GM23338 (cell line): Measurements from ENCODE around the gene MYO18A. TPM values are rescaled to one million over a fixed set of nuclear protein-coding genes. Genes with fewer than 3 reads are reported as not detected.
A peak's percentile ranks its signal among the peaks of the same experiment; 100 is the strongest.

Experiments used
- ATAC-seq: fragments of 200-7000 bp; cut with Tn5 transposase; 3 replicates; pipeline ENCODE4 v1.9.1; 2020
- DNase-seq: peaks from one replicate; pipeline ENCODE4 v3.0.0-alpha.2; 2015; ENCODE audit warnings: low spot score
- H2AFZ ChIP-seq: fragments of 200-600 bp; sonication (generic); 2 replicates; pipeline ENCODE4 v1.8.0; 2016; ENCODE audit warnings: antibody characterized with exemption, mild to moderate bottlenecking, moderate library complexity
- H3F3A ChIP-seq: fragments of 200-600 bp; sonication (generic); replicated peaks from 2 replicates; pipeline ENCODE4 v1.8.0; 2017; ENCODE audit warnings: antibody characterized with exemption, mixed run types, low read depth
- H3K27ac ChIP-seq: fragments of 200-600 bp; sonication (generic); 2 replicates; pipeline ENCODE4 v1.6.1; 2016; ENCODE audit warnings: low read depth
- H3K27me3 ChIP-seq: fragments of 200-600 bp; sonication (generic); 2 replicates; pipeline ENCODE4 v1.8.0; 2016; ENCODE audit warnings: mild to moderate bottlenecking, mixed run types, moderate library complexity; ENCODE audit not compliant: insufficient read depth
- H3K36me3 ChIP-seq: fragments of 200-600 bp; sonication (generic); 2 replicates; pipeline ENCODE4 v1.8.0; 2016; ENCODE audit warnings: mild to moderate bottlenecking; ENCODE audit not compliant: insufficient read depth
- H3K4me1 ChIP-seq: fragments of 200-600 bp; sonication (generic); 2 replicates; pipeline ENCODE4 v1.8.0; 2016; ENCODE audit warnings: mild to moderate bottlenecking, moderate library complexity; ENCODE audit not compliant: insufficient read depth
- H3K4me2 ChIP-seq: fragments of 200-600 bp; sonication (generic); 2 replicates; pipeline ENCODE4 v1.7.1; 2017; ENCODE audit warnings: mixed run types
- H3K4me3 ChIP-seq: fragments of 200-600 bp; sonication (generic); 2 replicates; pipeline ENCODE4 v1.6.1; 2016; ENCODE audit warnings: mixed run types
- H3K79me2 ChIP-seq: fragments of 200-600 bp; sonication (generic); replicated peaks from 2 replicates; pipeline ENCODE4 v1.8.0; 2017; ENCODE audit warnings: mild to moderate bottlenecking; ENCODE audit not compliant: insufficient read depth
- H3K9me2 ChIP-seq: fragments of 200-600 bp; sonication (generic); 2 replicates; pipeline ENCODE4 v1.8.0; 2017; ENCODE audit not compliant: insufficient read depth
- H4K20me1 ChIP-seq: fragments of 200-600 bp; sonication (generic); replicated peaks from 2 replicates; pipeline ENCODE4 v1.8.0; 2017; ENCODE audit warnings: mild to moderate bottlenecking; ENCODE audit not compliant: insufficient read depth
- H3K27ac Mint-ChIP-seq: 2 replicates; pipeline ENCODE4 v1.8.0; 2020; ENCODE audit warnings: inconsistent platforms, mild to moderate bottlenecking, moderate library complexity, mixed read lengths
- H3K27me3 Mint-ChIP-seq: 3 replicates; pipeline ENCODE4 v1.8.0; 2022; ENCODE audit warnings: low read depth, mild to moderate bottlenecking, moderate library complexity, mixed read lengths, inconsistent platforms; ENCODE audit not compliant: insufficient read depth, poor library complexity
- H3K36me3 Mint-ChIP-seq: 3 replicates; pipeline ENCODE4 v1.8.0; 2021; ENCODE audit warnings: low read depth, mild to moderate bottlenecking, inconsistent platforms, moderate library complexity, mixed read lengths
- H3K4me1 Mint-ChIP-seq: 3 replicates; pipeline ENCODE4 v1.8.0; 2020; ENCODE audit warnings: mild to moderate bottlenecking, inconsistent platforms, mixed read lengths
- H3K4me3 Mint-ChIP-seq: 3 replicates; pipeline ENCODE4 v1.8.0; 2021; ENCODE audit warnings: moderate library complexity, mild to moderate bottlenecking, inconsistent platforms, mixed read lengths
- H3K9me3 Mint-ChIP-seq: 3 replicates; pipeline ENCODE4 v1.8.0; 2020; ENCODE audit warnings: moderate library complexity, mild to moderate bottlenecking, inconsistent platforms, mixed read lengths
- CREB1 ChIP-seq: fragments of 250-450 bp; sonication (Bioruptor Pico); IDR thresholded peaks from 2 replicates; pipeline ENCODE4 v1.5.0; 2020; ENCODE audit warnings: low read depth, mild to moderate bottlenecking, moderate library complexity
- NANOG ChIP-seq: IDR thresholded peaks from 2 replicates; pipeline ENCODE4 v1.6.1; 2016; ENCODE audit warnings: antibody characterized with exemption, borderline replicate concordance
- REST ChIP-seq: IDR thresholded peaks from one replicate; pipeline ENCODE4 v1.6.1; 2018; ENCODE audit warnings: antibody characterized with exemption; ENCODE audit not compliant: unreplicated experiment
- ZNF114 ChIP-seq: fragments of 250-450 bp; sonication (Bioruptor Pico); IDR thresholded peaks from 2 replicates; pipeline ENCODE4 v1.5.0; 2020; ENCODE audit warnings: mild to moderate bottlenecking, moderate library complexity
- ZNF331 ChIP-seq: fragments of 250-450 bp; sonication (Bioruptor Pico); IDR thresholded peaks from 2 replicates; pipeline ENCODE4 v1.5.0; 2020; ENCODE audit warnings: low read depth, mild to moderate bottlenecking, moderate library complexity
- ZNF462 ChIP-seq: fragments of 250-450 bp; sonication (Bioruptor Pico); IDR thresholded peaks from 2 replicates; pipeline ENCODE4 v1.5.0; 2020; ENCODE audit warnings: mild to moderate bottlenecking, moderate library complexity
- polyA plus RNA-seq: library from polyadenylated mRNA; unstranded; fragments of >200 nt; fragmentation: Nextera tagmentation; extraction: Ambion mirVana; gene quantifications from 2 replicates; pipeline ENCODE4 v1.2.1, GENCODE V29; 2016
- total RNA-seq: library from RNA; depleted of rRNA; stranded (reverse); fragments of >200 nt; shearing (Covaris generic); gene quantifications from 2 replicates; pipeline ENCODE4 v1.2.3, GENCODE V29; 2014

Gene MYO18A
- total and polyA plus RNA-seq, 2 experiments from 2014 or later, result 18.3 to 37.5 TPM

GRCh38 chr17:29048440-29049368 lies 131.5 kb downstream of the MYO18A start:
- no peak overlapping the region for H3K4me2 ChIP-seq
- Mint-ChIP-seq H3K27ac (peak overlapping the region; percentile 34; the same call in 1 of the 2 replicates), H3K4me1 (peaks cover 46% of the 10 kb centered on the region), H3K27me3 (peaks cover 21% of the 10 kb centered on the region), H3K36me3 (peaks cover 30% of the 10 kb centered on the region), H3K9me3 (no peaks in the 10 kb centered on the region), H3K4me3 (no peak overlapping the region; the same call in 2 of the 3 replicates)
- H3K9me2 ChIP-seq, result peaks cover 12% of the 10 kb centered on the region; the same call in 1 of the 2 replicates
- DNase-seq (peak; percentile 33), ATAC-seq (peak; percentile 43)
- H3K36me3 ChIP-seq, result no peaks in the 10 kb centered on the region
- H3F3A ChIP-seq, result peaks cover 5% of the 10 kb centered on the region; the same call in 1 of the 2 replicates
- peaks cover 38% of the 10 kb centered on the region for H3K4me1 ChIP-seq
- no peak overlapping the region for H3K4me3 ChIP-seq
- no peak overlapping the region; the same call in 1 of the 2 replicates for H2AFZ ChIP-seq
- H3K27me3 ChIP-seq, result no peaks in the 10 kb centered on the region
- H4K20me1 ChIP-seq, result no peaks in the 10 kb centered on the region
- no peak overlapping the region for H3K27ac ChIP-seq
- TF ChIP-seq REST, result no peak
- TF ChIP-seq ZNF462 (CRISPR knock-in tag), result no peak
- TF ChIP-seq NANOG, result no peak
- TF ChIP-seq CREB1 (CRISPR knock-in tag), result no peak
- TF ChIP-seq ZNF331, result no peak
- no peak for TF ChIP-seq ZNF114 (CRISPR knock-in tag)
- 0 out of 2 replicates have a peak, but pooled peaks cover 4% of the 10 kb centered on the region for H3K79me2 ChIP-seq
